Adipocyte (in vitro differentiated cells): ENCODE data around the gene EIF3L.
"Not testable (repeated sequence)": the region's sequence is repeated elsewhere in the genome, so short reads cannot be mapped to it uniquely, and the experiment has no call there.

Experiments used
- DNase-seq: peaks from one replicate; pipeline ENCODE4 v3.0.0-alpha.2; 2015; ENCODE audit warnings: low read depth
- H3K27me3 ChIP-seq: replicated peaks from 2 replicates; pipeline ENCODE4 v1.7.0; 2013; ENCODE audit warnings: mild to moderate bottlenecking, low read length, moderate library complexity; ENCODE audit not compliant: control insufficient read depth, insufficient read depth
- H3K36me3 ChIP-seq: 2 replicates; pipeline ENCODE4 v1.7.0; 2013; ENCODE audit warnings: low read length, mild to moderate bottlenecking, moderate library complexity; ENCODE audit not compliant: control insufficient read depth, insufficient read depth, severe bottlenecking
- H3K4me1 ChIP-seq: 2 replicates; pipeline ENCODE4 v1.7.0; 2013; ENCODE audit warnings: mild to moderate bottlenecking, low read length, moderate library complexity; ENCODE audit not compliant: control insufficient read depth, insufficient read depth
- H3K4me3 ChIP-seq: 2 replicates; pipeline ENCODE4 v1.7.0; 2013; ENCODE audit warnings: mild to moderate bottlenecking, low read length, moderate library complexity
- H3K9ac ChIP-seq: 2 replicates; pipeline ENCODE4 v1.7.0; 2013; ENCODE audit warnings: mild to moderate bottlenecking, low read length, moderate library complexity
- H3K9me3 ChIP-seq: 2 replicates; pipeline ENCODE4 v1.7.0; 2013; ENCODE audit warnings: mild to moderate bottlenecking, low read length, moderate library complexity; ENCODE audit not compliant: control insufficient read depth

Gene EIF3L

DNA sequence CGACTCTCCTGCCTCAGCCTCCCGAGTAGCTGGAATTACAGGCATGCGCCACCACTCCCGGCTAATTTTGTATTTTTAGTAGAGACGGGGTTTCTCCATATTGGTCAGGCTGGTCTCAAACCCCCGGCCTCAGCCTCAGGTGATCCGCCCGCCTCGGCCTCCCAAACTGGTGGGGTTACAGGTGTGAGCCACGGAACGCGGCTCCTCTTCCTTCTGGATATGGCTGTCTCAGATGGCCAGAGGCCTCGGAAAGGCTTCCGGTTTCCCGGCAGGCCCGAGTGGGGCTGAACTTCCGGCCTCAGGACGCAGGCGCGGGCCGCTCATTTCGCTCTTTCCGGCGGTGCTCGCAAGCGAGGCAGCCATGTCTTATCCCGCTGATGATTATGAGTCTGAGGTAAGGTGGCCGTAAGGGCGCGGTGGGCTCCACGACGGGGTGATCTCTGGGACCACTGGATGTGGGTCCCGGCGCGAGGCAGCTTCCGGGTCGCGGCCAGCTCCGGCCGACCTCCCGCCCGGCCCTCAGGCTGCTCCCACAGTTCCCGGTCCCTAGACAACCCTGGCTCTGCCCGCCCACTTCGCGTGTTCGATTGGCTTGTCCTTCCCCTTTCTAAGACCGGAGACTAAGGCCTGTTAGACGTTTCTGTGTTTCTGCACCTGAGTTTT lies at the start of gene EIF3L:
Gene EIF3L (plus strand): TSS at position 331 of the 663 bp plus-strand sequence. CDS start 31 bp downstream, at position 362.
- H3K36me3 ChIP-seq = peaks cover 35% of the 10 kb centered on the region
- H3K4me1 ChIP-seq = peaks cover 24% of the 10 kb centered on the region
- H3K9ac ChIP-seq = peak within 1 kb of the TSS; percentile 97
- peak; percentile 96 for DNase-seq
- peak within 1 kb of the TSS; percentile 96 for H3K4me3 ChIP-seq
- no peaks in the 10 kb centered on the region for H3K9me3 ChIP-seq
- no peaks in the 10 kb centered on the region for H3K27me3 ChIP-seq

DNA sequence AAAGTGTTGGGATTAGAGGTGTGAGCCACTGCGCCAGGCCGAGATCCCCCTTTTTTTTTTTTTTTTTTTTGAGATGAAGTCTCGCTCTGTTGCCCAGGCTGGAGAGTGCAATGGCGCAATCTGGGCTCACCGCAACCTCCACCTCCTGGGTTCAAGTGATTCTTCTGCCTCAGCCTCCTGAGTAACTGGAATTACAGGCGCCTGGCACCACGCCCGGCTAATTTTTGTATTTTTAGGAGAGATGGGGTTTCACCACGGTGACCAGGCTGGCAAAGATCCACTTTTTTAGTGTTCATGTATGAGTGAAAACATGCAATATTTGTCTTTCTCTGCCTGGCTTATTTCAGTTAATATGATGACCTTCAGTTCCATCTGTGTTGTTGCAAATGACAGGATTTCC lies 49.2 kb upstream of the EIF3L start:
- not testable (repeated sequence) for H3K4me1 ChIP-seq, H3K4me3 ChIP-seq, H3K27me3 ChIP-seq, H3K9ac ChIP-seq, H3K36me3 ChIP-seq, H3K9me3 ChIP-seq, DNase-seq

DNA sequence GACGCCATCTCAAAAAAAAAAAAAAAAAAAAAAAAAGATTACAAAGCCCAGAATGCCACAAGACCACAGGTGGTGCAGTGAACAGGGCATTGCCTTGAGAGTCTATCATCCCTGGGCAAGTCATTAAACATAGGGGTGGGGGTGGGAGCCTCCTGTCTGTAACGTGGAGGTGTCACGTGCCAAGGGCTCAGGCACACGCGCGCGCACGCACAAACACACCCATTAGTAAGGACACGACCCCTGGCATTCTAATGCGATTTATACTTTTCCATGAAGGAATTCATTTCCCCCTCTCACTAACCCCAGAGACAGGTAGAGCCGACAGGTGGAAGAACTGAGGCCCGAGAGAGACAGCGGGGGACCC lies 47.3 kb upstream of the EIF3L start:
- no peak for DNase-seq
- peak overlapping the region; percentile 80 for H3K4me3 ChIP-seq
- H3K9ac ChIP-seq = peak overlapping the region; percentile 85
- peaks cover 25% of the 10 kb centered on the region for H3K4me1 ChIP-seq
- H3K9me3 ChIP-seq = no peaks in the 10 kb centered on the region
- no peaks in the 10 kb centered on the region for H3K36me3 ChIP-seq
- H3K27me3 ChIP-seq = no peaks in the 10 kb centered on the region

DNA sequence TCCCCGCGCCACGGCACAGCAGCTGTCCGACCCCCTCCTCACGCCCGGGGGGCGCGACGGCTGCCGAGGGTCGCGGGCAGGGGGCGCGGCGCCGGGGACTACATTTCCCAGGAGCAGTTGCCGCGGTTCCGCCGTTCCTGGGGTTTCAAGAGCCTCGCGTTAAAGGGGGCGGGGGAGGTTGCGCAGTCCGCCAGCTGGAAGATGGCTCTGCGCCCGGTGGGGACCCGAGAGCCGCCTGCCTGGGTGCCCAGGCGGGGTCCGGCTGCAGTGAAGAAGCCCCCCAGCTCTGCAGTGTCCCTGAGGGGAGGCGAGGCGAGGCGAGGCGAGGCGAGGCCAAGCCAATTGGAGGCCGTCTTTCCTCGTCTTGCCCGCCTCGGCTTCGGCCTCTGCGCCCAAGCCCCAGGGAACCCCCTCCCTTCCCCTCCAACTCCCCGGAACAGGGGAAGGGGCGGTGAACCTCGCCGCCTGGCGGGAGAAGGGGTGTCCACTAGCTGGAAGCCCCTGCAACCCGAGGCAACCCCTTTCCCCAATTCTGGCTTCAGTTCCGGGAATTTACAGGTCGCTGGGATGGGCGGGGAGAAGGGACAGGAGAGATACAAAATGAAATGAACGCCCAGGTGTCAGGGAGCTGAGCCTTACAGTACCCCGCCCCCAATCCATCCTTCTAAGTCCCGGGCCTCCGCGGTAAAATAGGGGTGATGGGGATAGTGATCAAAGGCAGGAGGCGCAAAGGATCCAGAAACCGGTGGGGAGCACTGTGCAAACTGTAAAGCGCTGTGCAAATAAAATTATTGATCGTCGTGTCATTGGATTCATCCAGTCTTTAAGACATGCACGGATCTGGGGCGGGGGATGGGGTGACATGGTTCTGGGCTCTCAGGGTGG lies 46.7 kb upstream of the EIF3L start:
- H3K9ac ChIP-seq = peak overlapping the region; percentile 85
- H3K4me3 ChIP-seq = peak overlapping the region; percentile 80
- H3K4me1 ChIP-seq = peaks cover 25% of the 10 kb centered on the region
- peak; percentile 76 for DNase-seq
- H3K36me3 ChIP-seq = no peaks in the 10 kb centered on the region
- no peaks in the 10 kb centered on the region for H3K27me3 ChIP-seq
- no peaks in the 10 kb centered on the region for H3K9me3 ChIP-seq

DNA sequence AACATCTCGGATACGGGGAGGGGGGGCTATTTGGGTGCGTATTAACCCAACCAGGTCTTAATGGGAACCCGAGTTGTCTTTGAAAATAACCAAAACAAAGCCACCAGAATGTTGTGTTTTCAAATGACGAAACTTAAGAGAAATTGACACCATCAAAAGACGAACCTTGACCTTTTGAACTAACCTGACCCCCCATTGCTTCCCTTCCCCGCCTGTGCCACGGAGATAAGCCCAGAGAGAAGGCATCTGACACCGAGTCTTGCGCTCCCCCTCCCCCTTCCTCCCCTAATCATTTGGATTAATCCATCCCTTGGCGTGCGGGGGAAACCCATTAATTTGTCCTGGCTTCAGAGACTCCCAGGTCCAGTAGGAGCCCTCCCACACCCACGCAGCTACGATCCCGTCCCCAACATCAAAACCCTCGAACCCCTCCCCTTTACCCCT lies 46.0 kb upstream of the EIF3L start:
- peaks cover 28% of the 10 kb centered on the region for H3K4me1 ChIP-seq
- no peak for DNase-seq
- H3K36me3 ChIP-seq = no peaks in the 10 kb centered on the region
- peak overlapping the region; percentile 85 for H3K9ac ChIP-seq
- peak overlapping the region; percentile 80 for H3K4me3 ChIP-seq
- no peaks in the 10 kb centered on the region for H3K27me3 ChIP-seq
- no peaks in the 10 kb centered on the region for H3K9me3 ChIP-seq

DNA sequence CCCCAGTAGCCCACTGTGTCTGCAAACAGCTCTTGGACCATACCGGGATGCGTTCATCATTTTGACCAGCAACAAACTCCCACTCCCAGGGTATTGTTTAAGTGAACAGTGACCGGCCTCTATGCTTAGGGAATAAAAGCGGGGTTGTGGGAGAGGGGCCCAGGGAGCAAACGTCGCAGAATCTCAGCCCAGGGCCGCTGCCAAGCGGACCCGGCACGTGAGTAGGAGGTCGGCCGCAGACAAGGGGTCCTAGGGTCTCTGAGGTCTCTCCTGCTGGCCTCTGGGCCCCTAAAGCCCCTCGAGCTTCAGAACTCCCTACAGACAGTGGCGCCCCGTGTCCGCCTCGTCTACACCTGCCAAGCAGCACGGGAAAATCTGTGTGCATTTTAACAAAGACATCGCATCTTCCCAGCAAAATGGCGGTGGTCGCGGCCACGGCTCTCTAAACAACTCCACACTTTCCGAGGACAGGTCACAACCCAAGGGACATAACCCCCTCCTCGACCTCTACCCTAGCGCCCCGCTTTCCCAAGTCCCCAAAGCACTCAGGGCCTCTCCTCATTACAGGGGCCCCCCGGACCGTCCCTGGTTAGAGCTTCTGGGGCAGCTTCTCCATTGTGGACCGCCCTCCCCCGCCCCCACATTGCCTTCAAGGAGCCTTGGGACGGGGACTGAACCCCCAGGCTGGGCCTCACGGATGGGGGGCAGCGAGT lies 45.4 kb upstream of the EIF3L start:
- no peak overlapping the region for H3K4me3 ChIP-seq
- H3K9me3 ChIP-seq = no peaks in the 10 kb centered on the region
- H3K36me3 ChIP-seq = no peaks in the 10 kb centered on the region
- no peak for DNase-seq
- H3K27me3 ChIP-seq = no peaks in the 10 kb centered on the region
- H3K9ac ChIP-seq = peak overlapping the region; percentile 85
- H3K4me1 ChIP-seq = peaks cover 32% of the 10 kb centered on the region

DNA sequence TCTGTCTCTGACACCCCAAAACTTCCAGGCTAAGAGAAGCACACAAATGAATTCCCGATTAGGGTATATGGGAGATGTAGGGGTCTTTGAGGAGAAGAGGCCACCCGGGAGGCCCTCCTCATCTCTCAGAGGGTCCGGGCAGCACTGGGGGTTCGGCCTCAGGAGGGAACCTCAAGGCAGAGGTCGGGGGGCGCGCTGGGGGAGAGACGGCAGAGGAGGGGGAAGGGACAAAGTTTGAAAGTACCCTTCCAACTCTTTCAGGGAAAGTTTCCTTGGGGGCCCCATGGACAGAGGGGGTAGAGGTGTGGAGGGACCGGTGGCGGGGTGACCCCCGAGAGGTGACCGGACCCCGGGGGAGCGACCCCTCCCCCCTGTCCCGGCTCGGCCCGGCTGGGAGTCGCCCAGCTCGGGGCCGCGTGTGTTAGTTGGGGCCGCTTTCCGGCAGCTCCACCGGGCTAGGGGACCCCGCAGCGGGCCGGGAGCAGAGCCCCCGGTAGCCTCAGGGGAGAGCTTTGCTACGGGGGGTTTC lies 44.8 kb upstream of the EIF3L start:
- Histone ChIP-seq H3K27me3 (no peaks in the 10 kb centered on the region), H3K4me3 (peak overlapping the region; percentile 88), H3K9me3 (no peaks in the 10 kb centered on the region), H3K36me3 (no peaks in the 10 kb centered on the region), H3K9ac (peak overlapping the region; percentile 85), H3K4me1 (peaks cover 32% of the 10 kb centered on the region)
- DNase-seq = peak; percentile 22

DNA sequence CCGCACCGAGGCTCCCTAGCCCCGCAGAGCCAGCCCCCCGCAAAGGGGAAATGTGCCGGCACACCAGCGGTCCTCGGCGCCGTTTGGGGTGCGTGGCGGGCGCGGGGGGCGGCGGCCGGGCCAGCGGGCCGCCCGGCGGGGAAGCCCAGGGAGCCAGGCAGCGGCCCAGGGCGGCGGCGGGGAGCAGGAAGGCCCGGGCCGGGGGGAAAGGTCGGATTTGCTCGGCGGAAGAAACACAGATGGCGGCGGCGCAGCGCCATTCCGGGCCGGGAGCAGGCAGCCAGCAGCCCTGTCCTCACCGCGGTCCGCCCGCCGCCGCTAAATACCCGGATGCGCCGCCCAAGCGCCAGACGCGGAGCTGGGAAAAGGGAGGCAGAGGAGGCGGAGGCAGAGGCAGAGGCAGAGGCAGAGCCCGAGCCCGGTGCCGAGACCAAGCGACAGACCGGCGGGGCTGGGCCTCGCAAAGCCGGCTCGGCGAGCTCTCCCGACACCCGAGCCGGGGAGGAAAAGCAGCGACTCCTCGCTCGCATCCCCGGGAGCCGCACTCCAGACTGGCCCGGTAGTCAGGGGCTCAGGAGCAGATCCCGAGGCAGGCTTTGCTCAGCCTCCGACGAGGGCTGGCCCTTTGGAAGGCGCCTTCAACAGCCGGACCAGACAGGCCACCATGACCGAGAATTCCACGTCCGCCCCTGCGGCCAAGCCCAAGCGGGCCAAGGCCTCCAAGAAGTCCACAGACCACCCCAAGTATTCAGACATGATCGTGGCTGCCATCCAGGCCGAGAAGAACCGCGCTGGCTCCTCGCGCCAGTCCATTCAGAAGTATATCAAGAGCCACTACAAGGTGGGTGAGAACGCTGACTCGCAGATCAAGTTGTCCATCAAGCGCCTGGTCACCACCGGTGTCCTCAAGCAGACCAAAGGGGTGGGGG lies 44.1 kb upstream of the EIF3L start:
- Histone ChIP-seq H3K9ac (peak overlapping the region; percentile 85), H3K36me3 (no peaks in the 10 kb centered on the region), H3K4me1 (peaks cover 32% of the 10 kb centered on the region), H3K4me3 (peak overlapping the region; percentile 88), H3K9me3 (no peaks in the 10 kb centered on the region), H3K27me3 (no peaks in the 10 kb centered on the region)
- DNase-seq = peak; percentile 88

DNA sequence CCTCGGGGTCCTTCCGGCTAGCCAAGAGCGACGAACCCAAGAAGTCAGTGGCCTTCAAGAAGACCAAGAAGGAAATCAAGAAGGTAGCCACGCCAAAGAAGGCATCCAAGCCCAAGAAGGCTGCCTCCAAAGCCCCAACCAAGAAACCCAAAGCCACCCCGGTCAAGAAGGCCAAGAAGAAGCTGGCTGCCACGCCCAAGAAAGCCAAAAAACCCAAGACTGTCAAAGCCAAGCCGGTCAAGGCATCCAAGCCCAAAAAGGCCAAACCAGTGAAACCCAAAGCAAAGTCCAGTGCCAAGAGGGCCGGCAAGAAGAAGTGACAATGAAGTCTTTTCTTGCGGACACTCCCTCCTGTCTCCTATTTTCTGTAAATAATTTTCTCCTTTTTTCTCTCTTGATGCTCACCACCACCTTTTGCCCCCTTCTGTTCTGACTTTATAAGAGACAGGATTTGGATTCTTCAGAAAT lies 43.4 kb upstream of the EIF3L start:
- H3K36me3 ChIP-seq = no peaks in the 10 kb centered on the region
- no peaks in the 10 kb centered on the region for H3K9me3 ChIP-seq
- H3K4me1 ChIP-seq = peaks cover 32% of the 10 kb centered on the region
- H3K4me3 ChIP-seq = peak overlapping the region; percentile 88
- peak overlapping the region; percentile 85 for H3K9ac ChIP-seq
- DNase-seq = no peak
- H3K27me3 ChIP-seq = no peaks in the 10 kb centered on the region
